Activated CD4-positive, alpha-beta T cell treated with anti-CD3 and anti-CD28 coated beads for 48 hours (primary cell): ENCODE results near the gene LRRC37B.
"Not testable (repeated sequence)": the region's sequence is repeated elsewhere in the genome, so short reads cannot be mapped to it uniquely, and the experiment has no call there.

Source experiments
- DNase-seq: peaks from one replicate; pipeline ENCODE4 v3.0.0-alpha.2; 2020

The LRRC37B gene

DNA sequence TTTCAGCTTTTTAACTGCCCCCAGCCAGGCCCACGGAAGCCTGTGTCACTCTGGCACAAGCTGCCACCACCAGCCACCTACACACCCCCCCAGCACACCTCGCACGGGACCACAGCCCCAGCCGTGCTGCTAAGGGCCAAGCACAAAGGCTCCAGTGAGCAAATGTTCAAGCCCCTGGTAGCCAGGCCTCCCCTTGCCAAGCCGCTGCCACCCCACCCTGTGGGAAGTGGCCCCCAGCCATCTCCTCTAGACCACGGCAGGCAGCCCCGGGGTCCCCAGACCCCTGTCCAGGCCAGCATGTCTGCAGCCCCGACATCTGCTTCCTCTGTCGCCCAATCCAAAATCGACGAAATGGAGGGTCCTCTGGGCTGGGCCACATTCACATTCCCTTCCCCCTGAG, 35.1 kb downstream of the LRRC37B start:
- not testable (repeated sequence) for DNase-seq

DNA sequence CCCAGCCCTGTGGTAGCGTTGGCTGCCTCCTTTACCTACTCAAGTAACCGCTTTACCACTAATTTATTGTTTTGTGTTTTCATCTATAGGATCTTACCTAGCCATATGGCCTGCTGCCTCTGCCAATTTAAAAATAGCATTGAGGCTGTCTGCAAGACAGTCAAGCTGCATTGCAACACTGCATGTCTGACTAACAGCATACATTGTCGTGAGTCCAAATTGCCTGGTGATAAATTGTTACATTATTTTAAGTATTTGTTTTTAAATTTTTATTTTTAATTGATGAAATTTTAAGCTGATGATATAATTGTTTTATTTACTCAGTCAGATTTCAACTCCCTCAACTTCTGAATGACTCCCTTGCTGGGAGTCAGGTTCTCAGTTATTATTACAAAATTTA, 38.4 kb downstream of the LRRC37B start:
- DNase-seq, result not testable (repeated sequence)

DNA sequence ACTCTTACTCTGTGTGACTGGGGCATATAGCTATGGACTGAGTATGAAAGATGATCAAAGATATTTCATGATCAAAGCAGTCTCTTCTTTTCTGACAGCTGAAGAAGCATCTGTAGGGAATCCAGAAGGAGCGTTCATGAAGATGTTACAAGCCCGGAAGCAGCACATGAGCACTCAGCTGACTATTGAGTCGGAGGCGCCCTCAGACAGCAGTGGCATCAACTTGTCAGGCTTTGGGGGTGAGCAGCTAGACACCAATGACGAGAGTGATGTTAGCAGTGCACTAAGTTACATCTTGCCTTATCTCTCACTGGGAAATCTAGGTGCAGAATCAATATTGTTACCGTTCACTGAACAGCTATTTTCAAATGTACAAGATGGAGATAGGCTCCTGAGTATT, 40.5 kb downstream of the LRRC37B start:
- not testable (repeated sequence) for DNase-seq

GRCh38 chr17:32054985-32055384, 47.8 kb downstream of the LRRC37B start:
- not testable (repeated sequence) for DNase-seq

GRCh38 chr17:32055425-32055824, 48.2 kb downstream of the LRRC37B start:
- not testable (repeated sequence) for DNase-seq

- DNase-seq, result not testable (repeated sequence)
These were observed 49.3 kb downstream of the LRRC37B start for GRCh38 chr17:32056500-32056899.

- not testable (repeated sequence) for DNase-seq
These were observed 50.4 kb downstream of the LRRC37B start for GRCh38 chr17:32057460-32058105.

GRCh38 chr17:32060695-32061094, 53.5 kb downstream of the LRRC37B start:
- not testable (repeated sequence) for DNase-seq

GRCh38 chr17:32061840-32062239, 54.7 kb downstream of the LRRC37B start:
- DNase-seq, result not testable (repeated sequence)

DNA sequence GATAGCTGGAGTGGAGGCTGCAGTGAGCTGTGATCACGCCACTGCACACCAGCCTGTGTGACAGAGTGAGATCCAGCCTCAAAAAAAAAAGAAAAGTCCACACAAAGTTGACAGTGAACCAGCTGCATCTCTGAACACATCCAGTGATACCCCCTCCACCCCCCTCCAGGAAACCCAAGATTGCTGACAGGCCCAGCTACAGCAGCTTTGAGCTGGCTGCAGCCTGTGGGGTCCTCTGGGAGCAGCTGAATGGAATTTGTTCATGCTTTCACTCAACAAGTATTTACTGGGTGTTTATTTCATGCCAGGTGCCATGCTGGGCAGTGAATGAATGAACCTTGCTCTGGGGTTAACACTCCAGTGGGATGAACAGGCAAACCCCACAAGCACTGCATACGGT, 56.9 kb downstream of the LRRC37B start:
- DNase-seq, result not testable (repeated sequence)

DNA sequence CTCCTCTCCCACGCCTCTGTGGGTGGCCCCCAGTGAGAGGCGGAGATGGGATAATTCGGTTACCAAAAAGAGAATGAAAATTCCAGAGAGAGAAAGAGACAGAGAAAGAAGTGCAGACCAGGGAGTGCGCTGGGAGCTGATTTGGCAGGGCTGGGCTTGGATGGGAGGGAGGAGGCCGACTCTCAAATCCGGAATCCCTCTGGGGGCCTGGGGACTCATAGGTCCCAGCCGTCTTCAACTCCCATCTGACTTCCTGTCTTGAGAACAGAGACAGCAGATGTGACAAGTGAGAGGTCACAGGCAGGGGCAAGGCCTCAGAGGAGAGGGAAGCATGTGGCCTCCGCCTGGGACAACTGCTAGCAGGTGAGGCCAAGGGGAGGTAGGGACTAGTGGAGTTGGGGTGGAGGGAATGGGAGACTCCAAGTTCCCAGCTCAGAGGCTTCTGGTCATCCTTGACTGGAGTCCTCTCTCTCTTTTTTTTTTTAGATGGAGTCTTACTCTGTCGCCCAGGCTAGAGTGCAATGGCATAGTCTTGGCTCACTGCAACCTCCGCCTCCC, 59.0 kb downstream of the LRRC37B start:
- not testable (repeated sequence) for DNase-seq

DNA sequence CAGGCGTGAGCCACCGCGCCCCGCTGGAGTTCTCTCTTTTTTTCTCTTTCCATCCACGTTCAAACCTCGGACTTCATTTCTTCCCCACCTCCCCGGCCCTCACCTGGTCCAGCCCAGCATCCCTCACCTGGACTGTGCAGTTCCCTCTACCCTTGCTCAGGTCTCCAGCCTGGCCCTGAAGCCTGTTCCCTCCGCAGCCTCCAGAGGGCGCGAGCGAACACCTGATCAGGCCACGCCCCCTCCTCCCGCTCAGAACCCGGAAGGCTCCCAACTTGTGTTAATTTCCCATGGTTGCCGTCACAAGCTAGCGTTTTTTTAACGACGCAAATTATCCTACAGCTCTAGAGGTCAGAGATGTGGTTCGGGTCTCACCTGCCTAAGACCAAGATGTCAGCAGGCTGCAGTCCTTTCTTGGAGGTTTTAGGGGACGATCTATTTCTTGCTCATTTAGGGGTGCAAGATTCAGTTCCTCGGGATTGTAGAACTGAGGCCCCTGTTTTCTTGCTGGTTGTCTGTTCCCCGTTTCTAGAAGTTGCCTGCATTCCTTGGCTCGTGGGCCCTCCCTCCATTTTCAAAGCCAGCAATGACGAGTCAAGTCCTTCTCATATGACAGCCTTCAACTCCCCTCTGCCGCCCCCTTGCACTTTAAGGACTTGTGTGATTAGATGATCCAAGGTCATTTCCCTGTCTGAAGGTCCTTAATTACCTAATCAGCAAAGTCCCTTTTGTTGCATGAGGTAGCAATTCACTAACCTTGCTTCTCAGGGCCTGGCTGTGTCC, 59.9 kb downstream of the LRRC37B start:
- DNase-seq, result peak; percentile 72

GRCh38 chr17:32069067-32069466, 61.9 kb downstream of the LRRC37B start:
- not testable (repeated sequence) for DNase-seq

- DNase-seq, result not testable (repeated sequence)
These were observed 64.8 kb downstream of the LRRC37B start for GRCh38 chr17:32071961-32072360.

DNA sequence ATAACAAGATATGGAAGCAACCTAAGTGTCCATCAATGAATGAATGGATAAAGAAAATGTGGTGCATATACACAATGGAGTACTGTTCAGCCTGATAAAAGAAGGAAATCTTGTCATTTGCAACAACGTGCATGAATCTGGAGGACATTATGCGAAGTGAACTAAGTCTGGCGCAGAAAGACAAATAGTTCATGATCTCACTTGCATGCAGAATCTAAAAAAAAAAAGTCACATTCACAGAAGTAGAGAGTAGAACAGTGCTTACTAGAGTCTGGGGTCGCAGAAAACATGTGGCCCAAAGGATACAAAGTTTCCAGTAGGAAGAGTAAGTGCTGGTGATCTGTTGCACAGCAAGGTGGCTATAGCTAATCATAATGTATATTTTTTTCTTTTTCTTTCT, 65.9 kb downstream of the LRRC37B start:
- DNase-seq, result not testable (repeated sequence)

- DNase-seq, result peak; percentile 73
These were observed 72.6 kb downstream of the LRRC37B start for GRCh38 chr17:32079753-32080152.

GRCh38 chr17:32083550-32083979, 76.4 kb downstream of the LRRC37B start:
- not testable (repeated sequence) for DNase-seq

DNA sequence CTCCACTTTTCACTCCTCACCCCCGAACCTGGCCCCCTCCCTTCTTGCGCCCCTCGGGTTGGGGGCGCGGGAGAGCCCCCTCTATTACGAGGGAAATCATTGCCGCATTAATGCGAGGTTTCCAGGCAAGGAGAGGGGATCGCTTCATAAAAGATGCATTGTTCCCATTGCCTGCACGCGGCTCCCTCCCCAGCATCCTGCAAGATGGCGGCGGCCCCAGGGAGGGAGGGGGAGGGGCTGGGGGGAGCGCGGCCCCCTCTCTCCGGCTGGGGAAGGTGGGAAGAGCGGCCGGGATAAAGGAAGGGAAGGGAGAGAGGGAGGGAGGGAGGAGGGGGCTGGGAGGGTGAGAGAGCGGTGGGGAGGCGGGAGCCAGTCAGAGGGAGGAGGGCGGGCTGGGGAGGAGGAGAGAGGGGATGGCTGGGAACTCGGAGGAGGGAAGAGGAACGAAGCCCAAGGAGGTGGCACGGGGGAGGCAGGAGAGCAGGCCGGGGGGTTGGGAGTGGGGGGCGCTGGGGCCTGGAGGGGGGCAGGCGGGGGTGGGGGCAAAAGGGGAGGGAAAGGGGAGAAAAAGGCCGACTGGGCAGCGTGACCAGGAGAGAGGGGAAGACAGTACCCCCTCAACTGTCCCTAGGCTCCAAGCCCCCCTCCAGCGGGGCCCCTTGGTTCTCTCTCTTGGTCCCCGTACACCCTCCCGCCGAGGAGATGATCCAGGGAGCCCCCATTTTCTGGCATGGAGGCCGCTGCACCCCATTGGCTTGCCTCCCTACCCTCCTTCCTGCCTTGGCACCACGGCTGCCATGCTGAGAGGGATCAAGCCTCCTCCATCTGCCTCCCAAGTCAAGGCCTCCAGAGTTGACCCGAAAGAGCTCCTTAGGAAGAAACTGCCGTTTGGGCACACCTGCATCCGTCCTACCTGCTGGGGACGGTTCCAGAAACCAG, 77.1 kb downstream of the LRRC37B start:
- DNase-seq, result not testable (repeated sequence)

DNA sequence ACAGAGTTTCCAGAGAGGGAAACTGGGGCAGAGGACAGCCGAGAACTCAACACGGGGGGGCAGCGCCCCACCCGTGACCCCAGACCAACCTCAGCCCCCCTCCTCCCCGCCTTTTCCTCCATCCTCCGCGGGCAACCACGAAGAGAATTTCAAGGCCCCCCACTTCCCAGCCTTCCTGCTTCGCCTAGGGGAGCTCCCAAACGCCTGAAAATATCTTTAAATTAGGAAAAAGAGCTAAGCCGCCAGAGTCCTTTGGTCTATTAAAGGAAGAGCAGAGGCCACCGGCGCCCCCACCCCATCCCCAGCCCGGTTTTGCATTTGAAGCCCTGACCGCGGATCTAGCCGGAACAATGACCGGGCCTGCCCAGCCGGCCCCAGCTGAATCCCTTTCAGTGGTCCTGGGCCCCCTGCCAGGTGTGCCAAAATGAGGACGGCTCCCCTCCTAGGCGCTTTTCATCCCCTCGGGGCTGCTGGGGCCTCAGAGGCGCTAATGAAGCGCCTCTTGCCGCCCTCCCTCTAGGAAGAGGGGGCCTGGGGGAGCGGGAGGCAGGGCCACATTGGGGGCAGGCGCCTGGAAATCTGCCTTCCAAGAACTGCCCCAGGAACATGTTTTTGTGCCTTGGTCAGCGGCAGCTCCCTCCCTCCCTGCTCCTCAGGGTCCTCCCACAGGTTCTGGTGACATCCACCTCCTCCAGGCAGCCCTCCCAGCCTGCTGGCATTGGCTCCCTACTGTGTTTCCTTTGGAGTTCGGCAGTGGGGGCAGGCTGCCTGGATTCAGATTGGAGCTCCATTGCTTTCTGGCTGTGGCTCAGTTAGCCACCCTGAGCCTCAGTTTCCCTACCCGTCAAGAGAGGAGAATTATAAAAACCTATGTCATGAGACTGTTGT, 78.0 kb downstream of the LRRC37B start:
- not testable (repeated sequence) for DNase-seq

DNA sequence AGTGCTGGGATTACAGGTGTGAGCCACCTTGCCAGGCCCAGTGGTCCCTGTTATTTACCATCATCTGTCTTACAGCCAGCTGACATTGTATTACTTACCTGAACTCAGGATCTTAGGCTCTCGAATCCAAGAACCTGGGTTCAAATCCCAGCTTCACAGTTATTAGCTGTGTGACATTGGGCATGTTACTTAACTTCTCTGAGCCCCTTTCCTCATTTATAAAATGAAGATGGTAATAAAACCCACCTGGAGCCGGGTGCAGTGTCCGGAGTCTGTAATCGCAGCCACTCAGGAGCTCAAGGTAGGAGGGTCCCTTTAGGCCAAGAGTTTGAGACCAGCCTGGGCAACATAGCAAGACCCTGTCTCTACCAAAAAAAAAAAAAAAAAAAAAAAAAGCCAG, 79.7 kb downstream of the LRRC37B start:
- DNase-seq, result not testable (repeated sequence)

- not testable (repeated sequence) for DNase-seq
These were observed 84.9 kb downstream of the LRRC37B start for GRCh38 chr17:32092062-32092461.

DNA sequence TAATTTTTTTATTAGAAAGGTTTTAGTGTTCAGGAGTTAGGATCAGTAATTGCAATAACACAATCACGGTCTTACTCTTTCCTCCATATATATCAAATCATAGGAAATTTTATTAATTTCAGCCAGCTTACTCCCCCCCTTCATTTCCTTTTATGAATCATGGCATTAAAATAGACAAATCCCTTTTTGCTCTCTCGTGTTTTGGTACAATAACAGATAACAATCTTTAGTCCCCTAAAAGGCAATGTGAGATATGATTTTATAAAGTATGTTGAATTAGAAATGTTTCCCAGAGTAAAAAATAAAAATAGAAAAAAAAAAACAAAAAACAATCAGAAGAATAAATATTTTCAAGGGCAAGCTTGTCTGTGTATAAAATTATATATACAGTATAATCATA, 92.5 kb downstream of the LRRC37B start:
- DNase-seq, result no peak
